ENCODE results near the gene TAP1. TPM values are rescaled to one million over a fixed set of nuclear protein-coding genes. Genes with fewer than 3 reads are reported as not detected.

Gene TAP1
- total and polyA plus RNA-seq, 10 of the 15 experiments (the other 5 are each of a cell fraction or from before 2014, with no cell fraction given): 33.4 to 249 (median 169) TPM

- no peak overlapping the region for H3K27ac ChIP-seq (ENCODE audit: control insufficient read depth, insufficient read depth)
- peaks cover 23% of the 10 kb centered on the region for H3K4me1 ChIP-seq (ENCODE audit: control insufficient read depth, insufficient read depth, low read length)
- no peak overlapping the region for H2AFZ ChIP-seq (ENCODE audit: control insufficient read depth, low read depth, low read length)
- no TSS peak for BruUV-seq (replicated peaks)
- DNase-seq (ENCODE audit: low read depth, low spot score): no peak
- ChIA-PET POLR2A (interaction anchor here (1.1 to 2.6 kb wide), 5 partner anchors 13 to 48 kb away, joined by 3 to 10 read pairs (median 8); partner anchors contain the start of genes TAP1 and TAP2), CTCF (interaction anchor here (1.3 to 3.7 kb wide), 6 partner anchors 8 to 165 kb away, joined by 3 to 22 read pairs (median 9); partner anchors contain the start of genes TAP1 and TAP2), SMC1A (ENCODE audit: uncharacterized antibody, unreplicated experiment) (interaction anchor here (1.3 to 3.1 kb wide), 3 partner anchors 19 to 34 kb away, joined by 3 to 12 read pairs (median 6); partner anchors contain the start of gene TAP2), RAD21 (ENCODE audit: unreplicated experiment) (interaction anchor here (1.1 to 2.7 kb wide), 2 partner anchors 19 to 48 kb away, joined by 3 to 15 read pairs; partner anchors contain the start of gene TAP2)
- no peaks in the 10 kb centered on the region for H4K20me1 ChIP-seq (ENCODE audit: control insufficient read depth, insufficient read depth)
- intact Hi-C loops (cut with micrococcal nuclease; ENCODE audit: unreplicated experiment): no loop called here
- no peaks in the 10 kb centered on the region for H3K27me3 ChIP-seq (replicated peaks in 1 of 2; ENCODE audit: control insufficient read depth in 2 of 2, insufficient read depth in 2 of 2, low read length in 1 of 2)
- H3K79me2 ChIP-seq (ENCODE audit: control insufficient read depth, insufficient read depth, low read length): peaks cover 15% of the 10 kb centered on the region
- no peak overlapping the region for H3K4me3 ChIP-seq
- FAIRE-seq: no peak
- no peaks in the 10 kb centered on the region for H3K36me3 ChIP-seq (ENCODE audit: control insufficient read depth in 2 of 2, insufficient read depth in 2 of 2, low read length in 1 of 2)
- H3K4me2 ChIP-seq (ENCODE audit: control insufficient read depth, insufficient read depth): no peak overlapping the region
- 47% methylated on average over 3 of the region's 3 CpGs for WGBS (ENCODE audit: insufficient coverage, insufficient replicate concordance, low lambda C conversion rate, missing lambda C conversion rate)
- no peak overlapping the region for H3K9ac ChIP-seq (ENCODE audit: control insufficient read depth, insufficient read depth, low read length)
- H3K9me3 ChIP-seq (replicated peaks; ENCODE audit: control insufficient read depth, insufficient read depth, low read length): no peaks in the 10 kb centered on the region
- in situ Hi-C loops (cut with MboI): no loop called here
- no peak for ATAC-seq
- TF ChIP-seq SREBF1 (IDR thresholded peaks at IDR 0.05; ENCODE audit: low read length) (no peak), POU2F2 (IDR thresholded peaks at IDR 0.05; ENCODE audit: borderline replicate concordance, low read depth, low read length) (no peak), ZNF24 (IDR thresholded peaks at IDR 0.05) (no peak), MXI1 (IDR thresholded peaks at IDR 0.05; ENCODE audit: low read depth, low read length) (no peak), BCL11A (IDR thresholded peaks at IDR 0.05; ENCODE audit: low read depth, low read length) (no peak), JUND (IDR thresholded peaks at IDR 0.05; ENCODE audit: low read depth, low read length) (no peak), BCLAF1 (IDR thresholded peaks at IDR 0.05) (no peak), IRF5 (IDR thresholded peaks at IDR 0.05; ENCODE audit: borderline replicate concordance) (no peak), SP1 (IDR thresholded peaks at IDR 0.05; ENCODE audit: low read depth, low read length) (no peak), NKRF (conservative IDR thresholded peaks at IDR 0.05) (no peak)
- TF ChIP-seq, protein P1, sequence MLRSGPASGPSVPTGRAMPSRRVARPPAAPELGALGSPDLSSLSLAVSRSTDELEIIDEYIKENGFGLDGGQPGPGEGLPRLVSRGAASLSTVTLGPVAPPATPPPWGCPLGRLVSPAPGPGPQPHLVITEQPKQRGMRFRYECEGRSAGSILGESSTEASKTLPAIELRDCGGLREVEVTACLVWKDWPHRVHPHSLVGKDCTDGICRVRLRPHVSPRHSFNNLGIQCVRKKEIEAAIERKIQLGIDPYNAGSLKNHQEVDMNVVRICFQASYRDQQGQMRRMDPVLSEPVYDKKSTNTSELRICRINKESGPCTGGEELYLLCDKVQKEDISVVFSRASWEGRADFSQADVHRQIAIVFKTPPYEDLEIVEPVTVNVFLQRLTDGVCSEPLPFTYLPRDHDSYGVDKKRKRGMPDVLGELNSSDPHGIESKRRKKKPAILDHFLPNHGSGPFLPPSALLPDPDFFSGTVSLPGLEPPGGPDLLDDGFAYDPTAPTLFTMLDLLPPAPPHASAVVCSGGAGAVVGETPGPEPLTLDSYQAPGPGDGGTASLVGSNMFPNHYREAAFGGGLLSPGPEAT (IDR thresholded peaks at IDR 0.05; ENCODE audit: low read depth): no peak
- TF ChIP-seq, protein P2, sequence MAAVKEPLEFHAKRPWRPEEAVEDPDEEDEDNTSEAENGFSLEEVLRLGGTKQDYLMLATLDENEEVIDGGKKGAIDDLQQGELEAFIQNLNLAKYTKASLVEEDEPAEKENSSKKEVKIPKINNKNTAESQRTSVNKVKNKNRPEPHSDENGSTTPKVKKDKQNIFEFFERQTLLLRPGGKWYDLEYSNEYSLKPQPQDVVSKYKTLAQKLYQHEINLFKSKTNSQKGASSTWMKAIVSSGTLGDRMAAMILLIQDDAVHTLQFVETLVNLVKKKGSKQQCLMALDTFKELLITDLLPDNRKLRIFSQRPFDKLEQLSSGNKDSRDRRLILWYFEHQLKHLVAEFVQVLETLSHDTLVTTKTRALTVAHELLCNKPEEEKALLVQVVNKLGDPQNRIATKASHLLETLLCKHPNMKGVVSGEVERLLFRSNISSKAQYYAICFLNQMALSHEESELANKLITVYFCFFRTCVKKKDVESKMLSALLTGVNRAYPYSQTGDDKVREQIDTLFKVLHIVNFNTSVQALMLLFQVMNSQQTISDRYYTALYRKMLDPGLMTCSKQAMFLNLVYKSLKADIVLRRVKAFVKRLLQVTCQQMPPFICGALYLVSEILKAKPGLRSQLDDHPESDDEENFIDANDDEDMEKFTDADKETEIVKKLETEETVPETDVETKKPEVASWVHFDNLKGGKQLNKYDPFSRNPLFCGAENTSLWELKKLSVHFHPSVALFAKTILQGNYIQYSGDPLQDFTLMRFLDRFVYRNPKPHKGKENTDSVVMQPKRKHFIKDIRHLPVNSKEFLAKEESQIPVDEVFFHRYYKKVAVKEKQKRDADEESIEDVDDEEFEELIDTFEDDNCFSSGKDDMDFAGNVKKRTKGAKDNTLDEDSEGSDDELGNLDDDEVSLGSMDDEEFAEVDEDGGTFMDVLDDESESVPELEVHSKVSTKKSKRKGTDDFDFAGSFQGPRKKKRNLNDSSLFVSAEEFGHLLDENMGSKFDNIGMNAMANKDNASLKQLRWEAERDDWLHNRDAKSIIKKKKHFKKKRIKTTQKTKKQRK (IDR thresholded peaks at IDR 0.05; ENCODE audit: low read depth, low read length): no peak
Observed at GRCh38 chr6:32819729-32820128, 33.8 kb downstream of the TAP1 start.
